Thyroid gland (tissue), 4 donors: ENCODE results near the gene DRD1. TPM values are rescaled to one million over a fixed set of nuclear protein-coding genes. Genes with fewer than 3 reads are reported as not detected.

ENCODE experiments used
- DNase-seq, 2 donors: peaks; one replicate each; pipeline ENCODE4 v3.0.0-alpha.2; 2019
- H3K27ac ChIP-seq, 3 donors: fragments of 200-600 bp; sonication (generic); 1 replicate in 2 of 3; 2 replicates in 1 of 3; pipeline ENCODE4 v1.5.1; 2016 to 2019; ENCODE audit warnings: mild to moderate bottlenecking in 1 of 3, moderate library complexity in 1 of 3
- H3K27me3 ChIP-seq: fragments of 200-600 bp; sonication (generic); one replicate; pipeline ENCODE4 v1.5.1; 2019
- H3K36me3 ChIP-seq, 2 donors: fragments of 200-600 bp; sonication (generic); one replicate each; pipeline ENCODE4 v1.5.1; 2016 to 2019
- H3K4me1 ChIP-seq, 2 donors: fragments of 200-600 bp; sonication (generic); one replicate each; pipeline ENCODE4 v1.5.1; 2017 to 2019
- H3K4me3 ChIP-seq, 3 donors: fragments of 200-600 bp; sonication (generic); replicated peaks in 1 of 3; 1 replicate in 2 of 3; 2 replicates in 1 of 3; pipeline ENCODE4 v1.5.1; 2016; ENCODE audit warnings: mild to moderate bottlenecking in 1 of 3
- H3K9me3 ChIP-seq: fragments of 200-600 bp; sonication (generic); one replicate; pipeline ENCODE4 v1.5.1; 2017
- POLR2A ChIP-seq, 2 donors: fragments of 450-650 bp; IDR thresholded peaks; one replicate each; pipeline ENCODE4 v1.6.1; 2017; ENCODE audit warnings: antibody characterized with exemption in 2 of 2, mild to moderate bottlenecking in 2 of 2, moderate library complexity in 1 of 2
- WGBS, 2 donors: methylation state at CpG; one replicate each; pipeline ENCODE4 v1.1.5; 2017; 5-methylcytosine and 5-hydroxymethylcytosine counted together
- intact Hi-C: fragments of 100-400 bp; cut with DNase I; formaldehyde crosslinking; loops from one replicate; pipeline ENCODE4 v1.15.1; 2023
- total RNA-seq, 4 donors: library from RNA; depleted of rRNA; stranded (reverse); fragments of >200 nt; gene quantifications; one replicate each; pipeline ENCODE4 v1.2.3, GENCODE V29; 2016
- TF ChIP-seq, protein P1 (sequence below), 6 experiments: fragments of 200-600 bp in 3 of 6; fragments of 450-650 bp in 3 of 6; sonication (generic) in 3 of 6; IDR thresholded peaks; one replicate each; pipeline ENCODE4 v1.5.1; 2016 to 2019; ENCODE audit warnings: antibody characterized with exemption in 6 of 6, mild to moderate bottlenecking in 2 of 6, inconsistent platforms in 1 of 6, moderate library complexity in 1 of 6

The DRD1 gene
- total RNA-seq = not detected

DNA sequence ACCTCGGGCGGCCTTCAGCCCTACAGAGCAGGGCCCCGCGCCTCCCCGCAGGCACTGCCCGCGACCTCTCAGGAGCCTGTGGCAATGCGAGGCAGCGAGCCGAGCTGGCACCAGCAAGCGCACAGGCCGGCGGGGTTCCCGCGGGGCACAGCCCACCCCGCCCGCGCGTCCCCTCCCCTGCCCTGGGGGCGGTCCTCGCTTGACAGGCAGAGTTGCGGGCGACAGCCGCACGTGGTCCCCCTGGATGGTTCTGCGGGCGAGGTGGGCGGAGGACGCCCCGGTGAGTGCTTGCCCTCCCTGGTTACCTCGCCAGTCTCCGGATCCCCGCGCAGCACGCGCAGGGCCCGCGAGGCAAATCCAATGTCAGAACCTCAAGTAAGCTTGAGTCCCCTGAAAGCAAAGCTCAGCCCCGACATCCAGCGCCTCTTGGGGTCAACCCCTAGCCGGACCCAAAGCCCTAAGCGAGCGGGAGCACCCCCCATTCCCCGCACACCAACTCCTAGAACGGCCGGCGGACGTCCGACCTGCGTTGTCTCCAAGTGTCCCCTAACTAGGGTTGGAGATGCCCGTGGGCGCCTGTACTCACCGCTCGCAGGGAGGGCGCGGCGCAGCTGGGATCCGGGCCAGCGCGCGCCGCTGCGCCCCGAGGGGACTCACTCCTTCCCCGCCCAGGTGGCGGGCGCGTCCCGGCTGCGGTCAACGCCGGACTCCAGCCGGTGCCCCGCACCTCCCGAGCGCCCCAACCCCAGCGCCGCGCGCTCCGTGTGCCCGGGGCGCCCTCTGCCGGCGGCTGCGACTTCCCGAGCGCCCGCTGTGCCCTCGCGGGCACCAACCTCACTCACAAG lies at the start of gene DRD1:
Gene DRD1 (minus strand): TSS at position 123 of the 845 bp plus-strand sequence. CDS start 1,083 bp downstream, outside the sequence.
- TF ChIP-seq POLR2A (IDR thresholded peaks at IDR 0.05) = no peak
- TF ChIP-seq, protein P1, sequence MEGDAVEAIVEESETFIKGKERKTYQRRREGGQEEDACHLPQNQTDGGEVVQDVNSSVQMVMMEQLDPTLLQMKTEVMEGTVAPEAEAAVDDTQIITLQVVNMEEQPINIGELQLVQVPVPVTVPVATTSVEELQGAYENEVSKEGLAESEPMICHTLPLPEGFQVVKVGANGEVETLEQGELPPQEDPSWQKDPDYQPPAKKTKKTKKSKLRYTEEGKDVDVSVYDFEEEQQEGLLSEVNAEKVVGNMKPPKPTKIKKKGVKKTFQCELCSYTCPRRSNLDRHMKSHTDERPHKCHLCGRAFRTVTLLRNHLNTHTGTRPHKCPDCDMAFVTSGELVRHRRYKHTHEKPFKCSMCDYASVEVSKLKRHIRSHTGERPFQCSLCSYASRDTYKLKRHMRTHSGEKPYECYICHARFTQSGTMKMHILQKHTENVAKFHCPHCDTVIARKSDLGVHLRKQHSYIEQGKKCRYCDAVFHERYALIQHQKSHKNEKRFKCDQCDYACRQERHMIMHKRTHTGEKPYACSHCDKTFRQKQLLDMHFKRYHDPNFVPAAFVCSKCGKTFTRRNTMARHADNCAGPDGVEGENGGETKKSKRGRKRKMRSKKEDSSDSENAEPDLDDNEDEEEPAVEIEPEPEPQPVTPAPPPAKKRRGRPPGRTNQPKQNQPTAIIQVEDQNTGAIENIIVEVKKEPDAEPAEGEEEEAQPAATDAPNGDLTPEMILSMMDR (IDR thresholded peaks at IDR 0.05) = peak in 5 of 6 experiments; percentile 32 to 85 (median 63)
- no peak within 1 kb of the TSS for H3K4me3 ChIP-seq

DNA sequence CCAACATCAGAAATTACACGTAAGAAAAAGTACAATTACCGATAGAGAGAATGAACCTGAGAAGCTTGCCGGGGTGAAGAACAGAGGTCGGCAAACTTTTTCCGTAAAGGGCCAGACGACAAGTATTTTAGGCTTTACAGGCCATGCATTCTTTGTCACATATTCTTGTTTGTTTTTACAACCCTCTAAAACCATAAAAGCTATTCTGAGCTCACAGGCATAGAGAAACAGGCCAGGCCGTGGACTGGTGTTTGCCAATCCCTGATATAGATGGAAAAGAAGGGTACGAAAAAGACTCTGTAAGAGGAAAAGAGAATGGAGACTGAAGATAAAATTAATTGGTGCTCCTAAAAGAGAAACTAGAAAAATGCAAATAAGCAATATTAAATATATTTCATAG lies 49.7 kb upstream of the DRD1 start:
- 94 to 95% methylated on average over 8 of the region's 8 CpGs for WGBS, 2 donors
- Histone ChIP-seq H3K4me1 (no peaks in the 10 kb centered on the region), H3K27me3 (no peaks in the 10 kb centered on the region), H3K36me3 (peaks cover 10 to 19% of the 10 kb centered on the region in 2 donors), H3K4me3 (no peak overlapping the region), H3K27ac (no peak overlapping the region), H3K9me3 (no peaks in the 10 kb centered on the region)
- no peak for TF ChIP-seq POLR2A (IDR thresholded peaks at IDR 0.05)
- TF ChIP-seq, protein P1 (IDR thresholded peaks at IDR 0.05) = no peak
- DNase-seq = no peak
- intact Hi-C loops = no loop called here

More for the DNA sequence above, at the start of gene DRD1:
- DNase-seq = peak; percentile 33 to 38
- Histone ChIP-seq H3K27me3 (peaks cover 8% of the 10 kb centered on the region), H3K4me1 (peaks cover 5 to 15% of the 10 kb centered on the region in 2 donors), H3K36me3 (no peaks in the 10 kb centered on the region), H3K9me3 (no peaks in the 10 kb centered on the region), H3K27ac (no peak within 1 kb of the TSS)
- intact Hi-C loops = loop anchor here (5.0 kb wide), 1 partner anchor 492 kb away; no protein-coding TSS in a partner anchor
- WGBS, 2 donors = 0 to 3% methylated on average over 9 to 29 of the region's 91 CpGs

DNA sequence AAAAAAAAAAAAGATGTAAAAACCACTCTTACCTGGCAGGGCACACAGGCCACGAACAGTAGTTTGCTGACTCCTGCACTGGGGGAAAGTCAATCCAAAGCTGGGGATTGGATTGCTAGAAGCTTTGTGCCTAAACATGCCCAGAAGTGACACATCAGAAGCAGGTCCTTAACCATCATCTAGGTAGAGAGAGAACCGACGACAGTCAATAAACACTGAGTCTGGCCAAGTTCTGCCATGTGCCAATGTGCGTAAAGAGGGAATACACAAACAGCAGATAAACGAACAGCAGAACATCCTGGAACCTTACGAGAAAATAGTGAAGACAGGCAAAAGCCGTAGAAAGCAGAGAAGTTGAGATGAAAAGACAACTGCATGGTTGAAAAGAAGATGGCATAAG lies 49.3 kb upstream of the DRD1 start:
- Histone ChIP-seq H3K36me3 (peaks cover 10 to 19% of the 10 kb centered on the region in 2 donors), H3K27me3 (no peaks in the 10 kb centered on the region), H3K9me3 (no peaks in the 10 kb centered on the region), H3K4me1 (no peaks in the 10 kb centered on the region), H3K4me3 (no peak overlapping the region), H3K27ac (no peak overlapping the region)
- TF ChIP-seq POLR2A (IDR thresholded peaks at IDR 0.05) = no peak
- TF ChIP-seq, protein P1 (IDR thresholded peaks at IDR 0.05) = no peak
- intact Hi-C loops = no loop called here
- DNase-seq = no peak
- 96 to 97% methylated on average over 7 of the region's 7 CpGs for WGBS, 2 donors

DNA sequence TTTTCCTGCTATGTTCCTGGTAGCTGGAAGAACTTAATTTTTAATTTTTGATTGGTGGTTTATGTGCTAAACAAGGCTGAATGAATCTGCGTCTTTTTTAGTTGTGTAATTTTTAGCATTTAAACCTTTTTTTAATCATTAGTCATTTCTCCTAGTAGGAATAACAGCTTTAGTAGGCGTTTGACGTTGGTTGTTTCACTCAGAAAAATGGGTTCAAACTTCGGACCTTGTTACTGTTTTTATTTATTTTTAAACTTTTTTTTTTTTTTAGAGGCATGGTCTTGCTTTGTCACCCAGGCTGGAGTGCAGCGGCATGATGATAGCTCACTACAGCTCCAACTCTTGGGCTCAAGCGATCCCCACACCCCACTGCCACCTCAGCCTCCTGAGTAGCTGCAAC lies 47.2 kb upstream of the DRD1 start:
- H3K36me3 ChIP-seq = peaks cover 10 to 19% of the 10 kb centered on the region in 2 donors
- no peaks in the 10 kb centered on the region for H3K27me3 ChIP-seq
- 81 to 95% methylated on average over 6 of the region's 6 CpGs for WGBS, 2 donors
- H3K9me3 ChIP-seq = no peaks in the 10 kb centered on the region
- H3K4me1 ChIP-seq = no peaks in the 10 kb centered on the region
- intact Hi-C loops = no loop called here
- no peak for TF ChIP-seq POLR2A (IDR thresholded peaks at IDR 0.05)
- TF ChIP-seq, protein P1 (IDR thresholded peaks at IDR 0.05) = no peak
- no peak for DNase-seq
- no peak overlapping the region for H3K27ac ChIP-seq
- H3K4me3 ChIP-seq = no peak overlapping the region
